HepG2 (cell line): ENCODE measurements around the gene TAS1R1. TPM values are rescaled to one million over a fixed set of nuclear protein-coding genes. Genes with fewer than 3 reads are reported as not detected.

Experiments used
- ARNTL ChIP-seq: sonication (generic); formaldehyde crosslinking; IDR thresholded peaks from 2 replicates; pipeline ENCODE4 v1.4.0; 2020; ENCODE audit warnings: mild to moderate bottlenecking, missing genetic modification reagents
- EHMT2 ChIP-seq: fragments of 200-600 bp; sonication (generic); IDR thresholded peaks from 2 replicates; pipeline ENCODE4 v1.7.0; 2017; ENCODE audit warnings: antibody characterized with exemption, low read depth, low read length, borderline replicate concordance
- HDAC1 ChIP-seq: sonication (generic); formaldehyde crosslinking; IDR thresholded peaks from 2 replicates; pipeline ENCODE4 v1.5.1; 2020; ENCODE audit warnings: mild to moderate bottlenecking, missing genetic modification reagents
- MIER3 ChIP-seq: IDR thresholded peaks from 2 replicates; pipeline ENCODE4 v1.6.1; 2016; ENCODE audit warnings: missing compliant biosample characterization, borderline replicate concordance
- NCOA5 ChIP-seq: sonication (generic); formaldehyde crosslinking; IDR thresholded peaks from 2 replicates; pipeline ENCODE4 v1.4.0; 2020; ENCODE audit warnings: missing genetic modification reagents
- NCOR1 ChIP-seq: fragments of 200-600 bp; sonication (generic); IDR thresholded peaks from 2 replicates; pipeline ENCODE4 v1.7.0; 2017; ENCODE audit warnings: antibody characterized with exemption, low read length, borderline replicate concordance
- NFATC3 ChIP-seq: sonication (generic); formaldehyde crosslinking; IDR thresholded peaks from 2 replicates; pipeline ENCODE4 v1.5.1; 2020; ENCODE audit warnings: mild to moderate bottlenecking, missing genetic modification reagents
- RBM39 ChIP-seq: fragments of 200-400 bp; formaldehyde crosslinking; IDR thresholded peaks from one replicate; pipeline ENCODE4 v1.6.1; 2018; ENCODE audit warnings: antibody characterized with exemption, mild to moderate bottlenecking, low read depth, low read length; ENCODE audit not compliant: poor library complexity, severe bottlenecking
- ZNF10 ChIP-seq: sonication (generic); formaldehyde crosslinking; IDR thresholded peaks from 2 replicates; pipeline ENCODE4 v1.4.0; 2020; ENCODE audit warnings: mild to moderate bottlenecking, low read depth, missing genetic modification reagents, borderline replicate concordance
- ZNF562 ChIP-seq: sonication (generic); formaldehyde crosslinking; IDR thresholded peaks from 2 replicates; pipeline ENCODE4 v1.8.0; 2022; ENCODE audit warnings: missing genetic modification reagents, borderline replicate concordance
- ZNF563 ChIP-seq: sonication (generic); formaldehyde crosslinking; IDR thresholded peaks from 2 replicates; pipeline ENCODE4 v1.8.0; 2022; ENCODE audit warnings: mild to moderate bottlenecking, moderate library complexity, missing genetic modification reagents
- ZNF652 ChIP-seq: IDR thresholded peaks from 2 replicates; pipeline ENCODE4 v1.6.1; 2016; ENCODE audit warnings: low read depth, borderline replicate concordance
- ZSCAN29 ChIP-seq: sonication (generic); formaldehyde crosslinking; conservative IDR thresholded peaks from 2 replicates; pipeline ENCODE4 v1.4.0; 2020; ENCODE audit warnings: mild to moderate bottlenecking, missing genetic modification reagents
- polyA plus RNA-seq, 8 experiments: library from polyadenylated mRNA; depleted of rRNA in 3 of 8; stranded (reverse) in 7 of 8; unstranded in 1 of 8; fragments of >200 nt; fragmentation: Illumina TruSeq in 4 of 8; extraction: Trizol in 4 of 8; gene quantifications; 2 replicates each; pipeline versions ENCODE4 v1.2.1 to v1.2.3, GENCODE V29; 2011 to 2016; ENCODE audit warnings: low read depth in 4 of 8, missing spikeins in 1 of 8, mixed read lengths in 1 of 8; ENCODE audit not compliant: insufficient read depth in 1 of 8
- total RNA-seq, 5 experiments: library from RNA; depleted of rRNA; stranded (reverse); fragments of >200 nt; fragmentation: Illumina TruSeq; extraction: Trizol; gene quantifications; 2 replicates each; pipeline ENCODE4 v1.2.3, GENCODE V29; 2016; ENCODE audit warnings: low read depth in 1 of 5
- TF ChIP-seq, protein P1 (sequence below): sonication (generic); formaldehyde crosslinking; IDR thresholded peaks from 2 replicates; pipeline ENCODE4 v1.5.1; 2020; ENCODE audit warnings: mild to moderate bottlenecking, moderate library complexity, missing genetic modification reagents
- TF ChIP-seq, protein P2 (sequence below), 2 experiments: fragments of 450-650 bp in 1 of 2; sonication (generic) in 1 of 2; formaldehyde crosslinking in 1 of 2; IDR thresholded peaks; 2 replicates each; pipeline versions ENCODE4 v1.6.1 to v1.8.0; 2016 to 2022; ENCODE audit warnings: antibody characterized with exemption in 1 of 2, mild to moderate bottlenecking in 1 of 2, missing genetic modification reagents in 1 of 2
- TF ChIP-seq, protein P3 (sequence below): IDR thresholded peaks from 2 replicates; pipeline ENCODE4 v1.6.1; 2016; ENCODE audit warnings: mild to moderate bottlenecking

The TAS1R1 gene
- total and polyA plus RNA-seq, 2 of the 13 experiments (the other 11 are each of a cell fraction or from before 2014, with no cell fraction given) = 1.4 to 1.6 TPM

DNA sequence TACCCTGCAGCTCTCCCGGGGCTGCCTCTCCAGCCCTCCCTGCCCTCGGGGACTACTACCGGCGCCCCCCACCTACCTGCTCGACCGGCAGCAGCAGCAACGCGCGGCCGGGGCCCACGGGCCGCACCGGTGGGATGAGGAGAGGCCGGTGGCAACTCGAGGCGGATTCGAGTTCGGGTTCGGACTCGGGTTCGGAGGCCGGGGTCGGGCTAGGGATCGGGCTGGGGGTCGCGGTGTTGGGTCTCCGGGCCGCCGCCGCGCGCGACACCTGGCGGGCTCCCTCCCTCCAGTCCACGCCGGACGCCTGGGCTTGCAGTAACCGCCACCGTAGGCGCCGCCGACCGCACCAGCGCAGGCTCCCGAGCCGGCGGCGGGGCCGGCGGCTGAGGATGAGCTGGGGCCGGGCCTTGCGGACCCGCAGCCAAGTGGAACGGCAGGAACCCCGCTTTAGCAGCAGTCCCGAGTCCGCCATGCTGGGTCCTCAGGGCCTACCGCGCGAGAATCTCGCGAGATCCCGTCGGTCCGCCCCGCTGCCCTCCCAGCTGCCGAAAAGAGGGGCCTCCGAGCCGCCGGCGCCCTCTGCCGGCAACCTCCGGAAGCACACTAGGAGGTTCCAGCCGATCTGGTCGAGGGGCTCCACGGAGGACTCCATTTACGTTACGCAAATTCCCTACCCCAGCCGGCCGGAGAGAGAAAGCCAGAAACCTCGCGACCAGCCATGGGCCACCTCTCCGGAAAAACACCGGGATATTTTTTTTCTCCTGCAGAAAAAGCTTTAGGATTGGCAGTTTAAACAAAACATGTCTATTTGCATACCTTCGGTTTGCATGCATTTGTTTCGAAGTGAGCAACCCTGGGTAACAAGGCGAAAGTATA lies 838 bp upstream of the TAS1R1 start, which contains the start of gene NOL9 (continued):
- TF ChIP-seq HDAC1 (CRISPR knock-in tag) = peak; percentile 86
- TF ChIP-seq, protein P1, sequence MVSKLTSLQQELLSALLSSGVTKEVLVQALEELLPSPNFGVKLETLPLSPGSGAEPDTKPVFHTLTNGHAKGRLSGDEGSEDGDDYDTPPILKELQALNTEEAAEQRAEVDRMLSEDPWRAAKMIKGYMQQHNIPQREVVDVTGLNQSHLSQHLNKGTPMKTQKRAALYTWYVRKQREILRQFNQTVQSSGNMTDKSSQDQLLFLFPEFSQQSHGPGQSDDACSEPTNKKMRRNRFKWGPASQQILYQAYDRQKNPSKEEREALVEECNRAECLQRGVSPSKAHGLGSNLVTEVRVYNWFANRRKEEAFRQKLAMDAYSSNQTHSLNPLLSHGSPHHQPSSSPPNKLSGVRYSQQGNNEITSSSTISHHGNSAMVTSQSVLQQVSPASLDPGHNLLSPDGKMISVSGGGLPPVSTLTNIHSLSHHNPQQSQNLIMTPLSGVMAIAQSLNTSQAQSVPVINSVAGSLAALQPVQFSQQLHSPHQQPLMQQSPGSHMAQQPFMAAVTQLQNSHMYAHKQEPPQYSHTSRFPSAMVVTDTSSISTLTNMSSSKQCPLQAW (CRISPR knock-in tag) = peak; percentile 55; the same call in 1 of the 2 replicates
- TF ChIP-seq, protein P2, sequence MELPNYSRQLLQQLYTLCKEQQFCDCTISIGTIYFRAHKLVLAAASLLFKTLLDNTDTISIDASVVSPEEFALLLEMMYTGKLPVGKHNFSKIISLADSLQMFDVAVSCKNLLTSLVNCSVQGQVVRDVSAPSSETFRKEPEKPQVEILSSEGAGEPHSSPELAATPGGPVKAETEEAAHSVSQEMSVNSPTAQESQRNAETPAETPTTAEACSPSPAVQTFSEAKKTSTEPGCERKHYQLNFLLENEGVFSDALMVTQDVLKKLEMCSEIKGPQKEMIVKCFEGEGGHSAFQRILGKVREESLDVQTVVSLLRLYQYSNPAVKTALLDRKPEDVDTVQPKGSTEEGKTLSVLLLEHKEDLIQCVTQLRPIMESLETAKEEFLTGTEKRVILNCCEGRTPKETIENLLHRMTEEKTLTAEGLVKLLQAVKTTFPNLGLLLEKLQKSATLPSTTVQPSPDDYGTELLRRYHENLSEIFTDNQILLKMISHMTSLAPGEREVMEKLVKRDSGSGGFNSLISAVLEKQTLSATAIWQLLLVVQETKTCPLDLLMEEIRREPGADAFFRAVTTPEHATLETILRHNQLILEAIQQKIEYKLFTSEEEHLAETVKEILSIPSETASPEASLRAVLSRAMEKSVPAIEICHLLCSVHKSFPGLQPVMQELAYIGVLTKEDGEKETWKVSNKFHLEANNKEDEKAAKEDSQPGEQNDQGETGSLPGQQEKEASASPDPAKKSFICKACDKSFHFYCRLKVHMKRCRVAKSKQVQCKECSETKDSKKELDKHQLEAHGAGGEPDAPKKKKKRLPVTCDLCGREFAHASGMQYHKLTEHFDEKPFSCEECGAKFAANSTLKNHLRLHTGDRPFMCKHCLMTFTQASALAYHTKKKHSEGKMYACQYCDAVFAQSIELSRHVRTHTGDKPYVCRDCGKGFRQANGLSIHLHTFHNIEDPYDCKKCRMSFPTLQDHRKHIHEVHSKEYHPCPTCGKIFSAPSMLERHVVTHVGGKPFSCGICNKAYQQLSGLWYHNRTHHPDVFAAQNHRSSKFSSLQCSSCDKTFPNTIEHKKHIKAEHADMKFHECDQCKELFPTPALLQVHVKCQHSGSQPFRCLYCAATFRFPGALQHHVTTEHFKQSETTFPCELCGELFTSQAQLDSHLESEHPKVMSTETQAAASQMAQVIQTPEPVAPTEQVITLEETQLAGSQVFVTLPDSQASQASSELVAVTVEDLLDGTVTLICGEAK (IDR thresholded peaks at IDR 0.05) = no peak
- TF ChIP-seq, protein P2 (CRISPR knock-in tag; IDR thresholded peaks at IDR 0.05) = peak; percentile 67; the same call in 1 of the 2 replicates
- TF ChIP-seq ZNF563 = peak; percentile 64; the same call in 1 of the 2 replicates
- TF ChIP-seq MIER3 (CRISPR knock-in tag) = peak; percentile 64; the same call in 1 of the 2 replicates
- TF ChIP-seq EHMT2 = no peak
- TF ChIP-seq NCOR1 = no peak
- TF ChIP-seq, protein P3, sequence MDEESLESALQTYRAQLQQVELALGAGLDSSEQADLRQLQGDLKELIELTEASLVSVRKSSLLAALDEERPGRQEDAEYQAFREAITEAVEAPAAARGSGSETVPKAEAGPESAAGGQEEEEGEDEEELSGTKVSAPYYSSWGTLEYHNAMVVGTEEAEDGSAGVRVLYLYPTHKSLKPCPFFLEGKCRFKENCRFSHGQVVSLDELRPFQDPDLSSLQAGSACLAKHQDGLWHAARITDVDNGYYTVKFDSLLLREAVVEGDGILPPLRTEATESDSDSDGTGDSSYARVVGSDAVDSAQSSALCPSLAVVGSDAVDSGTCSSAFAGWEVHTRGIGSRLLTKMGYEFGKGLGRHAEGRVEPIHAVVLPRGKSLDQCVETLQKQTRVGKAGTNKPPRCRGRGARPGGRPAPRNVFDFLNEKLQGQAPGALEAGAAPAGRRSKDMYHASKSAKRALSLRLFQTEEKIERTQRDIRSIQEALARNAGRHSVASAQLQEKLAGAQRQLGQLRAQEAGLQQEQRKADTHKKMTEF (CRISPR knock-in tag) = peak; percentile 82; the same call in 1 of the 2 replicates
- peak; percentile 51 for TF ChIP-seq RBM39
- TF ChIP-seq ARNTL (CRISPR knock-in tag) = no peak
- TF ChIP-seq ZNF562 = no peak
- TF ChIP-seq NCOA5 (CRISPR knock-in tag) = no peak
- TF ChIP-seq ZNF10 (CRISPR knock-in tag) = no peak
- TF ChIP-seq ZSCAN29 (CRISPR knock-in tag) = peak; percentile 48; the same call in 1 of the 2 replicates
- no peak for TF ChIP-seq ZNF652
- TF ChIP-seq NFATC3 (CRISPR knock-in tag) = no peak
